ENCODE measurements around the gene RRM1. TPM values are rescaled to one million over a fixed set of nuclear protein-coding genes. Genes with fewer than 3 reads are reported as not detected.
"Not testable (repeated sequence)": the region's sequence is repeated elsewhere in the genome, so short reads cannot be mapped to it uniquely, and the experiment has no call there.

Gene RRM1
- polyA plus RNA-seq, 6 donors from 2014 or later, result 14.0 to 25.4 (median 18.9) TPM

DNA sequence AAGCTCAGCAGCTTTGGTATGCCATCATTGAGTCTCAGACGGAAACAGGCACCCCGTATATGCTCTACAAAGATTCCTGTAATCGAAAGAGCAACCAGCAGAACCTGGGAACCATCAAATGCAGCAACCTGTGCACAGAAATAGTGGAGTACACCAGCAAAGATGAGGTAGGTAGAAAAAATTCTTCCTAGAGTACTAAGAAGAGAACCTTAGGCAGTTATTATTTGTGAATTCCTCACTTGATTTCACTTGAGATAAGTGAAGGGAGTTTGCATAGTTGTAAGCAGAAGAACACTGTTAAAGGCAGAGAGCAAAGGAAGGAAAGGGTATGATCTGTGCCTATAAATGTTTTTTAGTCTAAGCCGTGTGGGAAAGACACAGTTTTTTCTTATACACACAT is 28.6 kb downstream of the RRM1 start:
- DNase-seq (no peak), ATAC-seq (ENCODE audit: low read depth in 2 of 2) (no peak)
- Mint-ChIP-seq H3K9me3 (no peaks in the 10 kb centered on the region), H3K27ac (no peak overlapping the region), H3K4me3 (no peak overlapping the region), H3K36me3 (peaks cover 51 to 55% of the 10 kb centered on the region in 2 donors), H3K4me1 (no peaks in the 10 kb centered on the region), H3K27me3 (no peaks in the 10 kb centered on the region)

DNA sequence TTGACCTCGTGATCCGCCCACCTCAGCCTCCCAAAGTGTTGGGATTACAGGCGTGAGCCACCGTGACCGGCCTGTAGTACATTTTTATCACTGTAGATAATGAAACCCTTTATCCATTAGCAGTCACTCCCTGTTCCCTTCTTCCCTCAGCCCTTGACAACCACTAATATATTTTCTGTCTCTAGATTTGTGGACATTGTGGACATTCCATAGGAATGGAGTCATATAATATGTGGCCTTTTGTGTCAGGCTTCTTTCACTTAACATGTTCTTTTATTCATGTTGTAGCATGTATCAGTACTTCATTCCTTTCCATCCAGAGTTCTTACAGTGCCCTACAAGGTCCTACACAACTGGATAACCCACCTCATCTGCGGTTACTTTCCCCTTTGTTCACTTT is 30.5 kb downstream of the RRM1 start:
- ATAC-seq (ENCODE audit: low read depth in 2 of 2), result no peak
- H3K4me1 Mint-ChIP-seq, result no peaks in the 10 kb centered on the region
- H3K27ac Mint-ChIP-seq, result peak overlapping the region in 1 of 6 donors; percentile 74
- H3K9me3 Mint-ChIP-seq, result no peaks in the 10 kb centered on the region
- DNase-seq, result no peak
- H3K27me3 Mint-ChIP-seq, result no peaks in the 10 kb centered on the region
- no peak overlapping the region for H3K4me3 Mint-ChIP-seq
- peaks cover 46 to 51% of the 10 kb centered on the region in 2 donors for H3K36me3 Mint-ChIP-seq

DNA sequence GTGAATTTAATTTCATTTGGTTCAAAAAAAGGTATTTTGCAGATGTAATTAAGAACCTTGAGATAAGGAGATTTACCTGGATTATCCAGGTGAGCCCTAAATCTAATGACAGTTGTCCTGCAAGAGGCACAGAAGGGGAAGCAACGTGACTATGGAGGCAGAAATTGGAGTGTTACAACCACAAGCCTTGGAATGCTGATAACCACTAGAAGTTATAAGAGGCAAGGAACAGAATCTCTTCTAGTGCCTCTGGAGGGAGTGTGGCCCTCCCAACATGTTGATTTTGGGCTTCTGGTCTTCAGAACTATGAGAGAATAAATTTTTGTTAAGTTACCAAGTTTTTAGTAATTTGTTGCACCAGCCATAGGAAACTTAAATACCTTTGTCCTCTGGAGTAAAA is 32.8 kb downstream of the RRM1 start:
- Mint-ChIP-seq H3K27ac (no peak overlapping the region), H3K4me3 (no peak overlapping the region), H3K27me3 (no peaks in the 10 kb centered on the region), H3K4me1 (no peaks in the 10 kb centered on the region), H3K36me3 (peaks cover 36 to 48% of the 10 kb centered on the region in 2 donors), H3K9me3 (no peaks in the 10 kb centered on the region)
- DNase-seq, result no peak
- ATAC-seq (ENCODE audit: low read depth in 2 of 2), result no peak

DNA sequence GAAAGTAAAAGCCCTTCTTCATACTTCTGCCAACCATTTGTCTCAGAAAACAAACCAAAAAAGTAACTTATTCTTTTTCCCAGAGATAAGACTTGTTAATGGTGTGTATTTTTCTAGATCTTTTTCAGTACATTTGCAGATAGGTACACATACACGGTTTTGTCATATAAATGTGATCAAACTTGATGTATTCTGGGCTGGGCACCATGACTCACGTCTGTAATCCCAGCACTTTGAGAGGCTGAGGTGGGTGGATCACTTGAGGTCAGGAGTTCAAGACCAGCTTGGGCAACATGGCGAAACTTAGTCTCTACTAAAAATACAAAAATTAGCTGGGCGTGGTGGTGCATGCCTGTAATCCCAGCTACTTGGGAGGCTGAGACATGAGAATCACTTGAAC is 35.6 kb downstream of the RRM1 start:
- H3K4me3 Mint-ChIP-seq; H3K27me3 Mint-ChIP-seq; ATAC-seq (ENCODE audit: low read depth in 2 of 2); H3K27ac Mint-ChIP-seq; H3K4me1 Mint-ChIP-seq; H3K9me3 Mint-ChIP-seq; DNase-seq: not testable (repeated sequence)
- H3K36me3 Mint-ChIP-seq, result peaks cover 16 to 35% of the 10 kb centered on the region in 2 donors

DNA sequence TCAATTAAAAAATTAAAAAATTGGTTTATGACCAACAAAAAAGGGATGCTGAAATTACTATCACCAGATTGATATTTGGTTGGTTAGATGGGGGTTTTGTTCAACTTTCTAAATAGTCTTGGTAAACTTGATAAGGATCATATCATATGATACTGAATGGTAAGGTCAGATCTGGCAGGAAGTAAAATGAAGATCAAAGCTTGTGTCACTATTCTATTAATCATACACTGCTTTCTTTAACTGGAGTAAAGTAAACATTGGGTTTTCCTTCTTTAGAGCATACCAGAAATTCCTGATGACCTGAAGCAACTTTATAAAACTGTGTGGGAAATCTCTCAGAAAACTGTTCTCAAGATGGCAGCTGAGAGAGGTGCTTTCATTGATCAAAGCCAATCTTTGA is 40.2 kb downstream of the RRM1 start:
- H3K36me3 Mint-ChIP-seq, result peaks cover 27 to 47% of the 10 kb centered on the region in 2 donors
- no peaks in the 10 kb centered on the region for H3K27me3 Mint-ChIP-seq
- no peak overlapping the region for H3K27ac Mint-ChIP-seq
- ATAC-seq (ENCODE audit: low read depth in 2 of 2) (no peak), DNase-seq (no peak)
- no peaks in the 10 kb centered on the region for H3K4me1 Mint-ChIP-seq
- no peak overlapping the region for H3K4me3 Mint-ChIP-seq
- H3K9me3 Mint-ChIP-seq, result peaks cover 0 to 19% (median 13%) of the 10 kb centered on the region in 7 donors

DNA sequence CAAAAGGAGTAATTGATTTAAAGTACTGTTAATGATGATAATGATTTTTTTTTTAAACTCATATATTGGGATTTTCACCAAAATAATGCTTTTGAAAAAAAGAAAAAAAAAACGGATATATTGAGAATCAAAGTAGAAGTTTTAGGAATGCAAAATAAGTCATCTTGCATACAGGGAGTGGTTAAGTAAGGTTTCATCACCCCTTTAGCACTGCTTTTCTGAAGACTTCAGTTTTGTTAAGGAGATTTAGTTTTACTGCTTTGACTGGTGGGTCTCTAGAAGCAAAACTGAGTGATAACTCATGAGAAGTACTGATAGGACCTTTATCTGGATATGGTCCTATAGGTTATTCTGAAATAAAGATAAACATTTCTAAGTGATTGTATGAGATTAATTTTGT is 43.9 kb downstream of the RRM1 start:
- Mint-ChIP-seq H3K9me3 (peaks cover 6 to 40% (median 30%) of the 10 kb centered on the region in 7 donors), H3K4me1 (no peaks in the 10 kb centered on the region), H3K4me3 (no peak overlapping the region), H3K36me3 (peaks cover 50 to 59% of the 10 kb centered on the region in 2 donors), H3K27ac (no peak overlapping the region), H3K27me3 (no peaks in the 10 kb centered on the region)
- ATAC-seq (ENCODE audit: low read depth in 2 of 2) (no peak), DNase-seq (no peak)

DNA sequence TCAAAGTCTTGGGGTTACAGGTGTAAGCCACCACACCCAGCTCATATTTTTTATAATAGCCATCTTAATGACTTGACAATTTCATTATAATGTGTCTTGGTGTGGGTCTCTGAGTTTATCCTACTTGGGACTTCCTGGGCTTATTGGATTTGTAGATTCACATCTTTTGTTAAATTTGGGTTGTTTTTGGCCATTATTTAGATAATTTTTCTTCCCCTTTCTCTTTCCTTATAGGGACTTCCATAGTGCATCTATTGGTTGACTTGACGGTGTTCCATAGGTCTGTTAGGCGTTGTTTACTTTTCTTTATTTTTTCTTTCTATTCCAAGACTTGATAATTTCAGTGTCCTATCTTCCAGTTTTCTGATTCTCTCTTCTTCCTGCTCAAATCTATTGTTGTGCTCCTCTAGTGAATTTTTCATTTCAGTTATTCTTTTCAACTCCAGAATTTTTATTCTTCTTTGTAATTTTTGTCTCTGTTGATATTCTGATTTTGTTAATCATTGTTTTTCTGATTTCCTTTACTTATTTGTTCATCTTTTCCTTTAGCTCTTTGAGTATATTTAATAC is 45.6 kb downstream of the RRM1 start:
- Mint-ChIP-seq H3K4me1 (no peaks in the 10 kb centered on the region), H3K27me3 (no peaks in the 10 kb centered on the region), H3K27ac (no peak overlapping the region), H3K9me3 (peaks cover 6 to 40% (median 30%) of the 10 kb centered on the region in 7 donors), H3K4me3 (peak overlapping the region in 2 of 8 donors; percentile 42 to 64), H3K36me3 (peaks cover 50 to 52% of the 10 kb centered on the region in 2 donors)
- ATAC-seq (ENCODE audit: low read depth in 2 of 2), result no peak
- no peak for DNase-seq

DNA sequence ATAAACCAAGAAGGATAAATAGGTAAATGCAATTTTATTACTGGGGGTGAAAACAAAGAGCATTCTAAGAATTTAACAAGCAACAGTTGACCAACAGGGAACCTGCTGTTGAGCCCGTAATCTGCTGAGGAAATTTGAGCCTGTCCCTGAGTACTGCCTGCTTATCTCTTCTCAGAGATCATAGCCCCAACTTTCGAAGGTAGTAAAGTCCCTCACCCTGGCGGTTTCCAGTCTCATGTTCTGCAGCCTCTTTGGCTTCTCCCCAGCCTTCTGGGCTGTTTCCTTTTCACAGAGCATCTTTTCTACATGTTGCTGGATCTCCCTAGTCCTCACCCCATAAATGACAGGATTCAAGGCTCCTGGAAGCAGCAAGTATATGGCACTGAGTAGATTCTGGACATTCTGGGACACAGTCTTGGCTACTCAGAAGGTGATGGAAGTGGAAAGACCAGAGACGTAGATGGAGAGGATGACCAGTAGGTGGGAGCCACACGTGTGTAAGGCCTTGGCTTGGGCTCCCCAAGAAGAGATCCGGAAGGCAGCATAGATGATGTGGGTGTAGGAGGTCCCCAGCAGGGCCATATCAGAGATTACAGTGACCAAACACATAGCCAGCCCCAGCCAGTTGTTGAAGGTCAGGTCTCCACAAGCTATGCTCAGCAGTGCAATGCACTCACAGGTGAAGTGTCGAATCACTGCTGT is 51.6 kb downstream of the RRM1 start:
- H3K9me3 Mint-ChIP-seq, result peaks cover 0 to 10% (median 4%) of the 10 kb centered on the region in 7 donors
- peaks cover 9 to 10% of the 10 kb centered on the region in 2 donors for H3K36me3 Mint-ChIP-seq
- no peaks in the 10 kb centered on the region for H3K27me3 Mint-ChIP-seq
- ATAC-seq (ENCODE audit: low read depth in 2 of 2) (no peak), DNase-seq (no peak)
- H3K4me3 Mint-ChIP-seq, result no peak overlapping the region
- no peaks in the 10 kb centered on the region for H3K4me1 Mint-ChIP-seq
- H3K27ac Mint-ChIP-seq, result peak overlapping the region in 1 of 6 donors; percentile 39

DNA sequence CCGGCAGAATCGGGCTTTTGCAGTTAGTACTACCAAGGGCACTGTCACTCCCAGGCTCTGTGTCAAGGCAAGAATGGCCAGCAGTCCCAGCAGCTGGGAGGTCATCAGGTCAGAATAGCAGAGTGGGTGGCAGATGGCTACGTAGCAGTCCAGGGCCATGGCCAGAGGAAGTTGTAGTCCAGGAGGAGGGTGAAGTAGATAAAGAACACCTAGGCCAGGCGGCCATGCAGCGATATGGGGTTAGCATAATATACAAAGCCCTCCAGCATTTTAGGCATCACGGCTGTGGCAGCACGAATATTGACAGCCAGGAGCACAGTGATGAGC is 52.1 kb downstream of the RRM1 start:
- ATAC-seq (ENCODE audit: low read depth in 2 of 2), result no peak
- H3K27me3 Mint-ChIP-seq, result no peaks in the 10 kb centered on the region
- no peak overlapping the region for H3K27ac Mint-ChIP-seq
- no peak overlapping the region for H3K4me3 Mint-ChIP-seq
- no peaks in the 10 kb centered on the region for H3K4me1 Mint-ChIP-seq
- peaks cover 0 to 5% (median under 1%) of the 10 kb centered on the region in 7 donors for H3K9me3 Mint-ChIP-seq
- H3K36me3 Mint-ChIP-seq, result peaks cover 4% of the 10 kb centered on the region in 2 donors
- no peak for DNase-seq

DNA sequence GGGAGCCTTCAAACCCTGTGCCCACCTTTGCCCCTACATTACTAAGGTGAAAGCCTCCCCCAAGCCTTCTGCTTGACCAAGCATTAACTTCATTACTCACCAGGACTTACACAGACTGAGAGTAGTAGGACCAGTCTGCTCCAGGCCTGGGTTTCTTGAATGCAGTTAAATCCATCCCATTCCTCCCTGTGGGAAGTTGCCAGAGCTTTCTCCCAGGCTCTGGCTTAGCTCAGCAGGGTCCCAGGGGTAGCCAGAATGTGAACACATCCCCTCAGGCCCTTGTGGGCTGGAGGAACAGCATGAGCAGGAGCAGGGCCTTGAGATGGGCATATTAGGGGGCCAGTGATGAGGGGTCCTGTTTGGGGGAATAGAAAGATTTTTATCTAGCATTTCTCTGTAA is 59.9 kb downstream of the RRM1 start:
- DNase-seq (no peak), ATAC-seq (ENCODE audit: low read depth in 2 of 2) (no peak)
- Mint-ChIP-seq H3K36me3 (no peaks in the 10 kb centered on the region), H3K4me1 (no peaks in the 10 kb centered on the region), H3K27ac (no peak overlapping the region), H3K27me3 (no peaks in the 10 kb centered on the region), H3K4me3 (no peak overlapping the region), H3K9me3 (peaks cover 0 to 4% (median 0%) of the 10 kb centered on the region in 7 donors)

DNA sequence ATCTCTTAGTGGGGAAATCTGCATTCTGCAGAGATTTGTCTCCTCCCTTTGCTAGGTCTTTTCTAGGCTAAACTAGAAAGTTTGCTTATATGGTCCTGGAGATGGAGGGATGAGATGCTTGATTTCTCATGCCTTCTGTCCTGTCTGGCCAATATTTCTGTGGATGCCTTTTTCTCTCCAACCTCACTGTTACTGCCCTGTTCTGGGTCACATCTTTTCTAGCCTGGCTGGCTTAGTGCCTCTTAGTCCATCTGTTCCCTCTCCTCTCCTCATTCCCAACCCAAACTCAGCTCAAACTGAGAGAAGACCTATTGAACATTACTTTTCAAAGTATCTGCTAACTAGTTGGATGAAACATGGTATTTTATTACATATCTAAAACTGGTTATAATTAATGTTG is 62.0 kb downstream of the RRM1 start:
- Mint-ChIP-seq H3K36me3 (no peaks in the 10 kb centered on the region), H3K27ac (no peak overlapping the region), H3K9me3 (peaks cover 0 to 4% (median 0%) of the 10 kb centered on the region in 7 donors), H3K4me1 (no peaks in the 10 kb centered on the region), H3K27me3 (no peaks in the 10 kb centered on the region), H3K4me3 (no peak overlapping the region)
- ATAC-seq (ENCODE audit: low read depth in 2 of 2), result no peak
- no peak for DNase-seq

DNA sequence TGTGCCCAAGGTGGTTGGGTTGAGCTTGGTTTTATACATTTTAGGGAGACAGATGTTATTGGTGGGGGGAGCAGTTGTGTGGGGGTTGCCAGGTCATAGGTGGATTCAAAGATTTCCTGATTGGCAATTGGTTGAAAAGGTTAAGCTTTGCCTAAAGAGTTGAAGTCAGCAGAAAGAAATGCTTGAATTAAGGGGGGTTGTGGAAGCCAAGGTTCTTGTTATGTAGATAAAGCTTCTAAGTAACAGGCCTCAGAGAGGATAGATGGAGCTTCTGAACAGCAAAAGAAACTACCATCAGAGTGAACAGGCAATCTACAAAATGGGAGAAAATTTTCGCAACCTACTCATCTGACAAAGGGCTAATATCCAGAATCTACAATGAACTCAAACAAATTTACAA is 64.2 kb downstream of the RRM1 start:
- not testable (repeated sequence) for ATAC-seq (ENCODE audit: low read depth in 2 of 2)

DNA sequence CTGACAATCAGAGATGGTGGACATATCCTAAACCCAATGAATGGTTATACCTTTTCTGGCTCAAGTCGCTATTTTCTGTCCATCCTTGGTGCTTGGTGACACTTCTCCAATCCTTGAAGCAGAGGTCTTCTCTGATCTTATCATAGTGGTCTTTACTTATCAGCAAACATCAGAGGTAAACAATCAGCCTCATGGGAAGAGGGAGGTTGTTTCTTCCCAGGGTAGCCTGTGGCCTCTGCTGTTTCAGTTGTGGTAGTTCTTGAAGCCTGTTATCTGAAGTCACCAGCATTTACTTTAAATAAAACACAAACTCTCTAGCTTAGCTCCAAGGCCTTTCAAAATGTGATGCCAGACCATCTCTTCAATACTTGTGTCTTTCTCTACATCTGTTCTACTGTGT is 66.7 kb downstream of the RRM1 start:
- ATAC-seq (ENCODE audit: low read depth in 2 of 2) (no peak), DNase-seq (no peak)
- H3K36me3 Mint-ChIP-seq, result no peaks in the 10 kb centered on the region
- H3K27me3 Mint-ChIP-seq, result no peaks in the 10 kb centered on the region
- no peak overlapping the region for H3K27ac Mint-ChIP-seq
- no peaks in the 10 kb centered on the region for H3K4me1 Mint-ChIP-seq
- H3K9me3 Mint-ChIP-seq, result peaks cover 0 to 4% (median 0%) of the 10 kb centered on the region in 7 donors
- no peak overlapping the region for H3K4me3 Mint-ChIP-seq

More for the DNA sequence above, 64.2 kb downstream of the RRM1 start:
- H3K9me3 Mint-ChIP-seq, H3K4me3 Mint-ChIP-seq, H3K36me3 Mint-ChIP-seq, DNase-seq, H3K27ac Mint-ChIP-seq, H3K27me3 Mint-ChIP-seq, H3K4me1 Mint-ChIP-seq: not testable (repeated sequence)

DNA sequence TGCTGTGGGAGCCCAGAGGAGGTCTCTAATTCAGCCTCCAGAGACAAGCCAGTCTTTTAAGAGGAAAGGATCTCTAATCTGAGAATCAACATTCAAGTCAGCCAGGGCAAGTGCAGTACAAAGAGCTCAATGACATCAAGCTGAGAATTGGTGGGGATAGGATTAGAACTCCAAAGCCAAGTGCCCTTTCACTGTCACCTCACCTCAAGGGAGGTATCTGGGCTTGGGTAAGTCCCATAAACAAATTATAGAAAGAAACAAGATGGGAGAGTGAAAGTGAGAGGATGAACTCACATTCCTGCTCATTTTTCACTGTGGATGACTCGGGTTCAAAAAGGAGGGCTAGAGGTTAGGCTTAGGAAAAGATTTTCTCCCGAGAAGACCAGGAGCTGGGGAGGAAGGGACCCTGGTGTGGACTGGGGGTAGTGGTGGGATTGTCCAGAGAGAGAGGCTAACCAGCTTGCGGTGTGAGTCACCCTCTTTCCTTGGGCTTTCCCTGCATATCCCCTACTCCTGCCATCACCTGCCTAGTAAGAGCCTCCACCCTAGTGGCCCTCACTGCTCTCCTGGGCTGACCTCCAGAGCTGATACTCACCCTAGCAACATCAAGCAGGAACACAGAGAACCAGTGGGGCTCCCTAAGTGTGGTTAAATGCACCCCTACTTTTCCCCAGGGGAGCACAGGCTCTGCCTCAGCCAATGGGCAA is 70.4 kb downstream of the RRM1 start:
- ATAC-seq (ENCODE audit: low read depth in 2 of 2) (no peak), DNase-seq (no peak)
- Mint-ChIP-seq H3K4me1 (no peaks in the 10 kb centered on the region), H3K9me3 (peaks cover 0 to 5% (median 0%) of the 10 kb centered on the region in 7 donors), H3K27ac (peak overlapping the region in 1 of 6 donors; percentile 47), H3K4me3 (no peak overlapping the region), H3K36me3 (no peaks in the 10 kb centered on the region), H3K27me3 (peaks cover 0 to 6% (median 0%) of the 10 kb centered on the region in 3 donors)

Measured in naive B cell (primary cell).